A673 (cell line): Measurements from ENCODE around the gene CAPN10. TPM values are rescaled to one million over a fixed set of nuclear protein-coding genes. Genes with fewer than 3 reads are reported as not detected.

ENCODE experiments used
- BruUV-seq: library from RNA; stranded (reverse); fragments of 400-500 nt; replicated peaks from 2 replicates; lab custom pipeline; 2021; lab: Mats Ljungman, UMichigan
- CTCF ChIA-PET: fragments of 300-600 bp; sonication (Branson Sonifier 250); formaldehyde crosslinking; loops from one replicate; lab custom pipeline; 2022; ENCODE audit warnings: antibody characterized with exemption; lab: Charles Lee
- POLR2A ChIA-PET: fragments of 300-600 bp; sonication (Branson Sonifier 250); formaldehyde crosslinking; loops from one replicate; lab custom pipeline; 2022; ENCODE audit warnings: antibody characterized with exemption; ENCODE audit not compliant: low non-redundant PET; lab: Charles Lee
- DNase-seq: peaks from one replicate; pipeline ENCODE4 v3.0.0-alpha.2; 2015; ENCODE audit warnings: low spot score
- H3K27ac ChIP-seq: fragments of 200-600 bp; sonication (generic); 2 replicates; pipeline ENCODE4 v1.5.1; 2016; ENCODE audit warnings: mixed run types, low read depth, mild to moderate bottlenecking, mixed read lengths, antibody characterized with exemption, low read length; ENCODE audit not compliant: poor library complexity, severe bottlenecking
- H3K27me3 ChIP-seq: fragments of 200-600 bp; sonication (generic); replicated peaks from 2 replicates; pipeline ENCODE4 v1.6.1; 2017; ENCODE audit warnings: mixed run types, low read depth, mild to moderate bottlenecking, mixed read lengths, antibody characterized with exemption, low read length; ENCODE audit not compliant: insufficient read depth, poor library complexity
- H3K36me3 ChIP-seq: fragments of 200-600 bp; sonication (generic); 2 replicates; pipeline ENCODE4 v1.6.1; 2016; ENCODE audit warnings: mixed run types, mild to moderate bottlenecking, mixed read lengths, antibody characterized with exemption, low read length; ENCODE audit not compliant: insufficient read depth, poor library complexity, severe bottlenecking
- H3K4me1 ChIP-seq: fragments of 200-600 bp; sonication (generic); 2 replicates; pipeline ENCODE4 v1.6.1; 2017; ENCODE audit warnings: mixed run types, mild to moderate bottlenecking, mixed read lengths, antibody characterized with exemption, low read length; ENCODE audit not compliant: insufficient read depth, poor library complexity, severe bottlenecking
- H3K4me3 ChIP-seq: fragments of 200-600 bp; sonication (generic); 2 replicates; pipeline ENCODE4 v1.5.1; 2016; ENCODE audit warnings: low read depth, mixed run types, mild to moderate bottlenecking, mixed read lengths, low read length; ENCODE audit not compliant: poor library complexity, severe bottlenecking
- H3K9me3 ChIP-seq: fragments of 200-600 bp; sonication (generic); 2 replicates; pipeline ENCODE4 v1.6.1; 2016; ENCODE audit warnings: mixed run types, low read depth, mild to moderate bottlenecking, mixed read lengths, antibody characterized with exemption, low read length; ENCODE audit not compliant: poor library complexity, severe bottlenecking
- EZH2 ChIP-seq: fragments of 200-600 bp; sonication (generic); IDR thresholded peaks from 2 replicates; pipeline ENCODE4 v1.6.1; 2017; ENCODE audit warnings: borderline replicate concordance, low read depth, mild to moderate bottlenecking, mixed read lengths, antibody characterized with exemption, low read length; ENCODE audit not compliant: poor library complexity, severe bottlenecking
- intact Hi-C: fragments of 100-400 bp; cut with micrococcal nuclease; formaldehyde crosslinking; loops from one replicate; pipeline ENCODE4 v1.10.0; 2022; ENCODE audit not compliant: unreplicated experiment
- total RNA-seq: library from RNA; stranded (reverse); gene quantifications from 2 replicates; pipeline ENCODE4 v1.2.3, GENCODE V29; 2021
- TF ChIP-seq, protein P1 (sequence below): fragments of 300-800, 200-600 bp; sonication (generic); conservative IDR thresholded peaks from 2 replicates; pipeline ENCODE4 v1.5.1; 2017; ENCODE audit warnings: low read depth, mild to moderate bottlenecking, antibody characterized with exemption, low read length, moderate library complexity, mixed read lengths

CAPN10 gene
- total RNA-seq, 1 experiment from 2014 or later: 43.5 TPM

DNA sequence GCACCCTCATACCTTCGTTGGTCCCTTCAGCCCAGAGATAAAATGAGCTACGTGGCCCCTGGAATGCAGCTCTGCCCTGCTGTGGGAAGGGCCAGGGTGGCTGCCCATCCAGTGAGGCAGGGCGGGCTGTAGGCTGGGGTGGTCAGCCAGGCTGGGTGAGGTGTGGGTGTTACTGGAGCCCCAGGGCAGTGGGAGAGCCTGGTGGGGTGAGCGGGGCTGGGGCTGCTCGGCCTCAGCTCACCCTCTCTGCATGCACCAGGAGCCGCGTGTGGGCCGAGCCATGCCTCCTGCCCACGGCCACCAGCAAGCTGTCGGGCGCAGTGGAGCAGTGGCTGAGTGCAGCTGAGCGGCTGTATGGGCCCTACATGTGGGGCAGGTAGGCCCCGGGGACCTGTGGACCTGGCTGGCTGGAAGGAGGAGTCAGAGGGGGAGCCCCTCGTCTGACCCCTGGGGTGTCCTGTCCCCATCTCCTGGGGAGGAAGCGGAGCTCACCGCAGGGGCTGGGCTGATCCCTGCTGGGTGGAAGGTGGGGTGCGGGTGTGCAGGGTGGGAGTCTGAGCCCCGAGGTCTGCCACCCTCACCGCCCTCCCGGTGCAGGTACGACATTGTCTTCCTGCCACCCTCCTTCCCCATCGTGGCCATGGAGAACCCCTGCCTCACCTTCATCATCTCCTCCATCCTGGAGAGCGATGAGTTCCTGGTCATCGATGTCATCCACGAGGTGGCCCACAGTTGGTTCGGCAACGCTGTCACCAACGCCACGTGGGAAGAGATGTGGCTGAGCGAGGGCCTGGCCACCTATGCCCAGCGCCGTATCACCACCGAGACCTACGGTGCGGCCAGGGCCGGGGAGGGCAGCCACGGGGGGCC lies 12.8 kb upstream of the CAPN10 start:
- DNase-seq: no peak
- CTCF ChIA-PET: no interaction called here

DNA sequence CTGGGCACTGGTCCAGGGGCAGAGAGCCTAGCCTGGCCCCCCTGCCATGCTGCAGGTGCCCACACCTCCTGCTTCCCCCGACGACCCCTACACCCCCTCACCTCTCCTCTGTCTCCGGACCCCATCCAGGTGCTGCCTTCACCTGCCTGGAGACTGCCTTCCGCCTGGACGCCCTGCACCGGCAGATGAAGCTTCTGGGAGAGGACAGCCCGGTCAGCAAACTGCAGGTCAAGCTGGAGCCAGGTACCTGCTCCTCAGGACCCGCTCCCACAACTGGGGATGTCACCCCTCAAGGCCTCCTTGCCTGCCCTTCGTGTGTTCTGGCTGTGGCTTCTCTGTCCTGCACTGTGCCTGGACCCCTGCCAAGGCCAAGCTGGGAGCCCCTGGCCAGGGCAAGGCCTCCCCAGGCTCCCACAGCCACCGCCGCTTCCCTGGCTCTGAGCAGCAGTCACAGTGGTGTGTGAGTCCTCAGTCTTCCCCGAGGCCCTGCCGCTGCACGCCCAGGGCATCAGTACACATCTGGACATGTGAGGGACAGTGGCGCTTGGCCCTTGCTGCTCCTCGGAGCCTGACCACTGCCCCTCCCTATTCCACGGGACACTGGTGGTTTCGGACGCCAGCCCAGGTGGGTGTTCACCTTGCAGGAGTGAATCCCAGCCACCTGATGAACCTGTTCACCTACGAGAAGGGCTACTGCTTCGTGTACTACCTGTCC lies 12.0 kb upstream of the CAPN10 start:
- ChIA-PET CTCF (no interaction called here), POLR2A (interaction anchor here (0.7 kb wide), 1 partner anchor 12 kb away, joined by 4 read pairs; no protein-coding TSS in a partner anchor)
- no peak overlapping the region for H3K4me3 ChIP-seq
- H3K9me3 ChIP-seq: no peaks in the 10 kb centered on the region
- H3K36me3 ChIP-seq: peaks cover 8% of the 10 kb centered on the region
- H3K4me1 ChIP-seq: no peaks in the 10 kb centered on the region
- intact Hi-C loops: no loop called here
- no peak for TF ChIP-seq EZH2
- TF ChIP-seq, protein P1, sequence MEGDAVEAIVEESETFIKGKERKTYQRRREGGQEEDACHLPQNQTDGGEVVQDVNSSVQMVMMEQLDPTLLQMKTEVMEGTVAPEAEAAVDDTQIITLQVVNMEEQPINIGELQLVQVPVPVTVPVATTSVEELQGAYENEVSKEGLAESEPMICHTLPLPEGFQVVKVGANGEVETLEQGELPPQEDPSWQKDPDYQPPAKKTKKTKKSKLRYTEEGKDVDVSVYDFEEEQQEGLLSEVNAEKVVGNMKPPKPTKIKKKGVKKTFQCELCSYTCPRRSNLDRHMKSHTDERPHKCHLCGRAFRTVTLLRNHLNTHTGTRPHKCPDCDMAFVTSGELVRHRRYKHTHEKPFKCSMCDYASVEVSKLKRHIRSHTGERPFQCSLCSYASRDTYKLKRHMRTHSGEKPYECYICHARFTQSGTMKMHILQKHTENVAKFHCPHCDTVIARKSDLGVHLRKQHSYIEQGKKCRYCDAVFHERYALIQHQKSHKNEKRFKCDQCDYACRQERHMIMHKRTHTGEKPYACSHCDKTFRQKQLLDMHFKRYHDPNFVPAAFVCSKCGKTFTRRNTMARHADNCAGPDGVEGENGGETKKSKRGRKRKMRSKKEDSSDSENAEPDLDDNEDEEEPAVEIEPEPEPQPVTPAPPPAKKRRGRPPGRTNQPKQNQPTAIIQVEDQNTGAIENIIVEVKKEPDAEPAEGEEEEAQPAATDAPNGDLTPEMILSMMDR: no peak
- DNase-seq: no peak
- no TSS peak for BruUV-seq
- H3K27ac ChIP-seq: no peak overlapping the region
- H3K27me3 ChIP-seq: no peaks in the 10 kb centered on the region

More for the DNA sequence above, 12.8 kb upstream of the CAPN10 start:
- H3K36me3 ChIP-seq: peaks cover 8% of the 10 kb centered on the region
- H3K4me1 ChIP-seq: no peaks in the 10 kb centered on the region
- no TSS peak for BruUV-seq
- intact Hi-C loops: no loop called here
- H3K27me3 ChIP-seq: no peaks in the 10 kb centered on the region
- TF ChIP-seq, protein P1: no peak
- TF ChIP-seq EZH2: no peak
- no peak overlapping the region for H3K4me3 ChIP-seq
- POLR2A ChIA-PET: interaction anchor here (0.7 kb wide), 1 partner anchor 13 kb away, joined by 4 read pairs; no protein-coding TSS in a partner anchor
- no peak overlapping the region for H3K27ac ChIP-seq
- no peaks in the 10 kb centered on the region for H3K9me3 ChIP-seq

DNA sequence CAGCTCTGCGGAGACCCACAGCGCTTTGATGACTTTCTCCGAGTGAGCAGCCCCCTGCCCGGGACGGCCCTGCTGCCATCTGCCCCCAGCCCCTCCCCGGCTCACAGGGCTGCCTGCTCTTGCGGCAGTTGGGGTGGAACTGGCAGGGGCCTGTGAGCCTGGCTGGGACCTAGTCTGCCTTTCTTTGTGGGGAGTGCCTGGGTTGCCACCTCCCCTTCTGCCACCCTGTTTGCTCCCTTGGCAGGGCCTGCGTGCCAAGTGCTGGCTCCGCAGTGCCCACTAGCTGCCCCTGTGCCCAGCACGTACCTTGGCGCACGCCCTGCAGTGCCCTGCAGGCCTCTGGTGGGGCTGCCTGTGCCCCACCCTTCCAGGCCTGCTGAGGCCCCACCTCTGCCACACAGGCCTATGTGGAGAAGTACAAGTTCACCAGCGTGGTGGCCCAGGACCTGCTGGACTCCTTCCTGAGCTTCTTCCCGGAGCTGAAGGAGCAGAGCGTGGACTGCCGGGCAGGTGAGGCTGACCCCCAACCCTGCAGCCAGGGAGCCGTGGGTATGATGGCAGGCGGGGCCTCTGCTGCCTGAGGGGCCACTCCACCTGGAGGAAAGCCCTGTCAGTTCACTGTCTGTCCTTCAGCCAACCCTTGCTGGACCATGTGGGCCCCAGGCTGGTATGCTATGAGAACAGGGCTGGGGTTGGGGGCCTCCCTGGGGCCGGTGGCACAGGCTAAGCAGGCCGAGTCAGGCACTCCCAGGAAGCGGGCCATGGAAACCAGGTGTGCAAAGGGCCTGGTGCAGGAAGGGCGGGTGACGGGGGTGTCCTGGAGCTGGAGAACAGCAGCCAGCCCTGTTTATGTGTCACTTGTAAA lies 11.2 kb upstream of the CAPN10 start:
- Histone ChIP-seq H3K4me1 (no peaks in the 10 kb centered on the region), H3K9me3 (no peaks in the 10 kb centered on the region), H3K27ac (no peak overlapping the region), H3K4me3 (no peak overlapping the region), H3K36me3 (peaks cover 8% of the 10 kb centered on the region), H3K27me3 (no peaks in the 10 kb centered on the region)
- POLR2A ChIA-PET: no interaction called here
- CTCF ChIA-PET: no interaction called here
- no TSS peak for BruUV-seq
- intact Hi-C loops: no loop called here
- TF ChIP-seq EZH2: no peak
- TF ChIP-seq, protein P1: no peak
- no peak for DNase-seq
